ENCODE data around the gene ZNF384.

The ZNF384 gene

DNA sequence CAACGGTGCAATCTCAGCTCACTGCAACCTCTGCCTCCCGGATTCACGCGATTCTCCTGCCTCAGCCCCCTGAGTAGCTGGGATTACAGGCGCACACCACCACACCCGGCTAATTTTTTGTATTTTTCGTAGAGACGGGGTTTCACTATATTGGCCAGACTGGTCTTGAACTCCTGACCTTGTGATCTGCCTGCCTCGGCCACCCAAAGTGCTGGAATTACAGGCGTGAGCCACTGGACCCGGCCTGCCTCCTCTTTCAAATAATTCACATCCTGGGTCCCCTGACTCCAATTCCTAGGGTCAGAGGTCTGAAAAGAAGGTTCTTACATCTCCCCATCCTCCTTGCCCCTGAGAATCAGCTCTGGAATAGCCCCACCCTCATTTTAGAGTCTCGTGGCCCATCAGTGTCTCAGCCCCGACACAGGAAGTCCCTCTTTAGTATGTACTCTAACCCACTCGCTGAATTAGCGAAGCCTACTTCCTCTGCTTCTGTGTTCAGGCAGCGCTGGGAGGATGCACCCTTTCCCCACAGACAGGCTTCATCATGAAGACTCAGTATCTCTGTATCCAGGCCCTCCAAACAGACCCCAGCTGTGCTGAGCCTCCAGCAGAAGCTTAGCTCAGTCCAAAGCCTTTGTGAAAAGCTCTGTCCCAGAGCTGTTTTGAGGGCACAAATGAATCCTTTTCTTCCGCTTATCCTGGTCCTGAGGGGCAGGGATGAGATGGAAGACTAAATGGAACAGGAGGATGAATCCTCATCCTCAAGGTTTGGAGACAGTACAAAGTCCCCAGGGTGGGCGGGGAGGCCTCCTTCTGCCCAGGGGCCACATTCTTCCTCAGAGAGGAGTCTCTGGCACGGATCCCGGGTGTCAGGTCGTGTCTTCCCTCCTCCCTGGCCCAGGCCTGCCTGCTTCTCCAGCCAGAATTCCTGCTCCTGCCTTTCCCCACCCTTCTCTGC, 56.9 kb downstream of the ZNF384 start:
- no peak overlapping the region for H2BK5ac ChIP-seq (ENCODE audit: low read depth, low read length, poor library complexity)
- H3K4ac ChIP-seq (ENCODE audit: low read depth, low read length): no peak overlapping the region
- no peak overlapping the region for H3K27ac ChIP-seq (ENCODE audit: low read depth, low read length)
- no peak overlapping the region for H3K23ac ChIP-seq (ENCODE audit: low read length)
- H2BK120ac ChIP-seq (ENCODE audit: insufficient read depth, low read length, poor library complexity): no peak overlapping the region
- no peak for DNase-seq
- H3K9me3 ChIP-seq (ENCODE audit: insufficient read depth, low read depth, low read length): no peaks in the 10 kb centered on the region
- H4K91ac ChIP-seq (ENCODE audit: low read depth, low read length): no peak overlapping the region
- H2AFZ ChIP-seq (ENCODE audit: insufficient read depth, low read length, poor library complexity): peak overlapping the region; percentile 10
- no peak overlapping the region for H2BK12ac ChIP-seq (ENCODE audit: low read length)
- no peak overlapping the region for H3K4me3 ChIP-seq (ENCODE audit: low read depth, low read length)
- peaks cover 17 to 18% of the 10 kb centered on the region in 2 experiments for H3K4me1 ChIP-seq (ENCODE audit: control insufficient read depth in 1 of 2, insufficient read depth in 2 of 2, low read length in 2 of 2)
- no peak overlapping the region for H3K14ac ChIP-seq (ENCODE audit: low read length)
- no CpG with 5 or more reads among the region's 21 CpGs for WGBS (ENCODE audit: extremely low coverage, insufficient coverage, insufficient read length)
- no peak overlapping the region for H3K4me2 ChIP-seq (ENCODE audit: low read length)
- no peak overlapping the region for H4K12ac ChIP-seq (ENCODE audit: low read depth, low read length)
- H3K18ac ChIP-seq (ENCODE audit: low read length): no peak overlapping the region
- H2AK5ac ChIP-seq (ENCODE audit: low read length): no peak overlapping the region
- no peak overlapping the region for H4K8ac ChIP-seq (ENCODE audit: low read depth, low read length)
- no peak overlapping the region for H3K9ac ChIP-seq (ENCODE audit: low read length)
- H3K79me2 ChIP-seq (ENCODE audit: control insufficient read depth, insufficient read depth, low read length, poor library complexity): no peaks in the 10 kb centered on the region
- no peaks in the 10 kb centered on the region for H3K36me3 ChIP-seq (ENCODE audit: control insufficient read depth in 1 of 2, insufficient read depth in 2 of 2, low read length in 2 of 2)
- H3K79me1 ChIP-seq (ENCODE audit: low read length): no peaks in the 10 kb centered on the region
- H3K27me3 ChIP-seq (ENCODE audit: insufficient read depth, low read length): no peaks in the 10 kb centered on the region

GRCh38 chr12:6631549-6631961, 57.6 kb downstream of the ZNF384 start:
- WGBS (ENCODE audit: extremely low coverage, insufficient coverage, insufficient read length): no CpG with 5 or more reads among the region's 3 CpGs
- Histone ChIP-seq H2BK5ac (ENCODE audit: low read depth, low read length, poor library complexity) (no peak overlapping the region), H2AK5ac (ENCODE audit: low read length) (no peak overlapping the region), H4K91ac (ENCODE audit: low read depth, low read length) (no peak overlapping the region), H3K9me3 (ENCODE audit: insufficient read depth, low read depth, low read length) (no peaks in the 10 kb centered on the region), H3K79me1 (ENCODE audit: low read length) (no peaks in the 10 kb centered on the region), H4K8ac (ENCODE audit: low read depth, low read length) (no peak overlapping the region), H3K79me2 (ENCODE audit: control insufficient read depth, insufficient read depth, low read length, poor library complexity) (no peaks in the 10 kb centered on the region), H2BK12ac (ENCODE audit: low read length) (no peak overlapping the region), H3K18ac (ENCODE audit: low read length) (no peak overlapping the region), H2AFZ (ENCODE audit: insufficient read depth, low read length, poor library complexity) (no peak overlapping the region), H3K4me3 (ENCODE audit: low read depth, low read length) (no peak overlapping the region), H3K4ac (ENCODE audit: low read depth, low read length) (no peak overlapping the region), H3K23ac (ENCODE audit: low read length) (no peak overlapping the region), H3K27ac (ENCODE audit: low read depth, low read length) (no peak overlapping the region), H3K27me3 (ENCODE audit: insufficient read depth, low read length) (no peaks in the 10 kb centered on the region), H3K4me1 (ENCODE audit: control insufficient read depth in 1 of 2, insufficient read depth in 2 of 2, low read length in 2 of 2) (peaks cover 17 to 18% of the 10 kb centered on the region in 2 experiments), H2BK120ac (ENCODE audit: insufficient read depth, low read length, poor library complexity) (no peak overlapping the region), H3K14ac (ENCODE audit: low read length) (no peak overlapping the region), H3K9ac (ENCODE audit: low read length) (no peak overlapping the region), H3K4me2 (ENCODE audit: low read length) (no peak overlapping the region), H4K12ac (ENCODE audit: low read depth, low read length) (no peak overlapping the region), H3K36me3 (ENCODE audit: control insufficient read depth in 1 of 2, insufficient read depth in 2 of 2, low read length in 2 of 2) (no peaks in the 10 kb centered on the region)
- no peak for DNase-seq

DNA sequence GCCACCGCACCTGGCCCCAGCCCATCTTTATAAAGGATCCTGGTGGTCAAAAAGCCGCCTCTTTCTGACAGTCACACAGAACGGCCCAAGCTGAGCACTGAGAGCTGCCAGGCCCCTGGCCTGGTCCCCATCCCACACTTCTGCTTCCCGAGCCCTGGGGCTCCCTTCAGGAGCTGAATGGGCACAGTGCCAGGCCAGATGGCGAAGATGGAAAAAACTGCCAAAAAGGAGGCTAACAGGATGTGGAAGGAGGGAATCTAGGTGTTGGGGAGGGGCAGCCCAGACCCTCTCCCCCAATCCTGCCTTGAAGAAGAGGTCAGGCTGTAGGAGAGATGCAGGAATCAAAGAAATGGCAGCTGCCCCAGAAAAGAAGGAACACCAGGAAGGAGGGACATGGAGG, 58.4 kb downstream of the ZNF384 start:
- H3K9me3 ChIP-seq (ENCODE audit: insufficient read depth, low read depth, low read length): no peaks in the 10 kb centered on the region

DNA sequence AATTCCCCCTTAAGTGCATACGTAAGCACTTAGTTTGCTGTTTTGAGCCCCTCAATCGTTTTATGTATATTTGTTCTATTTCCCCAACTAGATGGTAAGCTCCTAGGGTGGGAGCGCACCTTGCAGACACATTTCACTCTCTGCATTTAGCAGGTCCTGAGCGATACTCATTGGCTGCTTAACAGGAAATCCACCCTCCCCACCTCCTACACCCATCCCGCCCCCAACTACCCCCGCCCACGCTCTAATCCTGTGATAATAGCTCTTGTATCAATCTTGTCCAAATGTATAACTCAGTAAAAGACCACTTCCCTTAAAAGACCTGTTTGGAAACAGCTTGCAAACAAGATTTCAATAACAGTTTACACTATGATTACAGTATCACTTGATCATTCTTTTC, 61.6 kb downstream of the ZNF384 start:
- Histone ChIP-seq H2AFZ (ENCODE audit: insufficient read depth, low read length, poor library complexity) (no peak overlapping the region), H3K4me3 (ENCODE audit: low read depth, low read length) (no peak overlapping the region), H3K9ac (ENCODE audit: low read length) (no peak overlapping the region), H4K8ac (ENCODE audit: low read depth, low read length) (no peak overlapping the region), H3K4ac (ENCODE audit: low read depth, low read length) (no peak overlapping the region), H2BK120ac (ENCODE audit: insufficient read depth, low read length, poor library complexity) (no peak overlapping the region), H3K79me2 (ENCODE audit: control insufficient read depth, insufficient read depth, low read length, poor library complexity) (no peaks in the 10 kb centered on the region), H3K36me3 (ENCODE audit: control insufficient read depth in 1 of 2, insufficient read depth in 2 of 2, low read length in 2 of 2) (no peaks in the 10 kb centered on the region), H3K9me3 (ENCODE audit: insufficient read depth, low read depth, low read length) (no peaks in the 10 kb centered on the region), H3K18ac (ENCODE audit: low read length) (no peak overlapping the region), H4K12ac (ENCODE audit: low read depth, low read length) (no peak overlapping the region), H4K91ac (ENCODE audit: low read depth, low read length) (no peak overlapping the region), H2BK5ac (ENCODE audit: low read depth, low read length, poor library complexity) (no peak overlapping the region), H3K14ac (ENCODE audit: low read length) (no peak overlapping the region), H3K27ac (ENCODE audit: low read depth, low read length) (no peak overlapping the region), H2AK5ac (ENCODE audit: low read length) (no peak overlapping the region), H3K4me2 (ENCODE audit: low read length) (no peak overlapping the region), H3K23ac (ENCODE audit: low read length) (no peak overlapping the region), H3K27me3 (ENCODE audit: insufficient read depth, low read length) (no peaks in the 10 kb centered on the region), H3K4me1 (ENCODE audit: control insufficient read depth in 1 of 2, insufficient read depth in 2 of 2, low read length in 2 of 2) (peaks cover 3 to 4% of the 10 kb centered on the region in 2 experiments), H3K79me1 (ENCODE audit: low read length) (no peaks in the 10 kb centered on the region), H2BK12ac (ENCODE audit: low read length) (no peak overlapping the region)
- no peak for DNase-seq
- WGBS (ENCODE audit: extremely low coverage, insufficient coverage, insufficient read length): no CpG with 5 or more reads among the region's 7 CpGs

More for the DNA sequence above, 58.4 kb downstream of the ZNF384 start:
- Histone ChIP-seq H3K36me3 (ENCODE audit: control insufficient read depth in 1 of 2, insufficient read depth in 2 of 2, low read length in 2 of 2) (no peaks in the 10 kb centered on the region), H3K18ac (ENCODE audit: low read length) (no peak overlapping the region), H4K91ac (ENCODE audit: low read depth, low read length) (no peak overlapping the region), H2AFZ (ENCODE audit: insufficient read depth, low read length, poor library complexity) (no peak overlapping the region), H4K12ac (ENCODE audit: low read depth, low read length) (no peak overlapping the region), H4K8ac (ENCODE audit: low read depth, low read length) (no peak overlapping the region), H3K27me3 (ENCODE audit: insufficient read depth, low read length) (no peaks in the 10 kb centered on the region), H3K4me3 (ENCODE audit: low read depth, low read length) (no peak overlapping the region), H3K79me2 (ENCODE audit: control insufficient read depth, insufficient read depth, low read length, poor library complexity) (no peaks in the 10 kb centered on the region), H3K27ac (ENCODE audit: low read depth, low read length) (no peak overlapping the region), H3K23ac (ENCODE audit: low read length) (no peak overlapping the region), H3K14ac (ENCODE audit: low read length) (no peak overlapping the region), H2BK5ac (ENCODE audit: low read depth, low read length, poor library complexity) (no peak overlapping the region), H2BK12ac (ENCODE audit: low read length) (no peak overlapping the region), H2BK120ac (ENCODE audit: insufficient read depth, low read length, poor library complexity) (no peak overlapping the region), H2AK5ac (ENCODE audit: low read length) (no peak overlapping the region), H3K4ac (ENCODE audit: low read depth, low read length) (no peak overlapping the region), H3K4me2 (ENCODE audit: low read length) (no peak overlapping the region), H3K9ac (ENCODE audit: low read length) (no peak overlapping the region), H3K79me1 (ENCODE audit: low read length) (no peaks in the 10 kb centered on the region), H3K4me1 (ENCODE audit: control insufficient read depth in 1 of 2, insufficient read depth in 2 of 2, low read length in 2 of 2) (peaks cover 10 to 11% of the 10 kb centered on the region in 2 experiments)
- no peak for DNase-seq
- no CpG with 5 or more reads among the region's 5 CpGs for WGBS (ENCODE audit: extremely low coverage, insufficient coverage, insufficient read length)

All from trophoblast cell (in vitro differentiated cells and primary cell).